Ishikawa (cell line): Measurements from ENCODE around the gene FOXK1.

ENCODE experiments used
- CEBPB ChIP-seq: IDR thresholded peaks from 2 replicates; pipeline ENCODE4 v1.6.1; 2012
- CREB1 ChIP-seq: IDR thresholded peaks from 2 replicates; pipeline ENCODE4 v1.6.1; 2012; ENCODE audit warnings: low read depth
- EGR1 ChIP-seq: IDR thresholded peaks from 2 replicates; pipeline ENCODE4 v1.6.1; 2012
- EP300 ChIP-seq: IDR thresholded peaks from 2 replicates; pipeline ENCODE4 v1.6.1; 2012; ENCODE audit warnings: borderline replicate concordance
- FOXM1 ChIP-seq: IDR thresholded peaks from 2 replicates; pipeline ENCODE4 v1.6.1; 2012; ENCODE audit warnings: low read depth, borderline replicate concordance
- NFIC ChIP-seq: IDR thresholded peaks from 2 replicates; pipeline ENCODE4 v1.6.1; 2012
- RAD21 ChIP-seq: IDR thresholded peaks from 2 replicates; pipeline ENCODE4 v1.6.1; 2012; ENCODE audit warnings: low read depth
- TAF1 ChIP-seq: IDR thresholded peaks from 2 replicates; pipeline ENCODE4 v1.6.1; 2012; ENCODE audit warnings: low read depth, mild to moderate bottlenecking
- TCF12 ChIP-seq: IDR thresholded peaks from 2 replicates; pipeline ENCODE4 v1.6.1; 2012; ENCODE audit warnings: low read depth
- TEAD4 ChIP-seq: IDR thresholded peaks from 2 replicates; pipeline ENCODE4 v1.6.1; 2012
- YY1 ChIP-seq: IDR thresholded peaks from 2 replicates; pipeline ENCODE4 v1.6.1; 2012; ENCODE audit warnings: low read depth
- ZBTB7A ChIP-seq: IDR thresholded peaks from 2 replicates; pipeline ENCODE4 v1.6.1; 2012; ENCODE audit warnings: low read depth
- TF ChIP-seq, protein P1 (sequence below): IDR thresholded peaks from 2 replicates; pipeline ENCODE4 v1.6.1; 2012; ENCODE audit warnings: low read depth, mild to moderate bottlenecking
- TF ChIP-seq, protein P2 (sequence below): IDR thresholded peaks from 2 replicates; pipeline ENCODE4 v1.6.1; 2012
- TF ChIP-seq, protein P3 (sequence below): IDR thresholded peaks from 2 replicates; pipeline ENCODE4 v1.6.1; 2012

The FOXK1 gene

GRCh38 chr7:4702961-4703512, 20.9 kb downstream of the FOXK1 start:
- no peak for TF ChIP-seq TEAD4
- TF ChIP-seq NFIC = no peak
- TF ChIP-seq TAF1 = no peak
- TF ChIP-seq TCF12 = no peak
- TF ChIP-seq CREB1 = no peak
- no peak for TF ChIP-seq CEBPB
- no peak for TF ChIP-seq FOXM1
- no peak for TF ChIP-seq ZBTB7A
- no peak for TF ChIP-seq EGR1
- no peak for TF ChIP-seq EP300
- no peak for TF ChIP-seq RAD21
- no peak for TF ChIP-seq YY1
- TF ChIP-seq, protein P1, sequence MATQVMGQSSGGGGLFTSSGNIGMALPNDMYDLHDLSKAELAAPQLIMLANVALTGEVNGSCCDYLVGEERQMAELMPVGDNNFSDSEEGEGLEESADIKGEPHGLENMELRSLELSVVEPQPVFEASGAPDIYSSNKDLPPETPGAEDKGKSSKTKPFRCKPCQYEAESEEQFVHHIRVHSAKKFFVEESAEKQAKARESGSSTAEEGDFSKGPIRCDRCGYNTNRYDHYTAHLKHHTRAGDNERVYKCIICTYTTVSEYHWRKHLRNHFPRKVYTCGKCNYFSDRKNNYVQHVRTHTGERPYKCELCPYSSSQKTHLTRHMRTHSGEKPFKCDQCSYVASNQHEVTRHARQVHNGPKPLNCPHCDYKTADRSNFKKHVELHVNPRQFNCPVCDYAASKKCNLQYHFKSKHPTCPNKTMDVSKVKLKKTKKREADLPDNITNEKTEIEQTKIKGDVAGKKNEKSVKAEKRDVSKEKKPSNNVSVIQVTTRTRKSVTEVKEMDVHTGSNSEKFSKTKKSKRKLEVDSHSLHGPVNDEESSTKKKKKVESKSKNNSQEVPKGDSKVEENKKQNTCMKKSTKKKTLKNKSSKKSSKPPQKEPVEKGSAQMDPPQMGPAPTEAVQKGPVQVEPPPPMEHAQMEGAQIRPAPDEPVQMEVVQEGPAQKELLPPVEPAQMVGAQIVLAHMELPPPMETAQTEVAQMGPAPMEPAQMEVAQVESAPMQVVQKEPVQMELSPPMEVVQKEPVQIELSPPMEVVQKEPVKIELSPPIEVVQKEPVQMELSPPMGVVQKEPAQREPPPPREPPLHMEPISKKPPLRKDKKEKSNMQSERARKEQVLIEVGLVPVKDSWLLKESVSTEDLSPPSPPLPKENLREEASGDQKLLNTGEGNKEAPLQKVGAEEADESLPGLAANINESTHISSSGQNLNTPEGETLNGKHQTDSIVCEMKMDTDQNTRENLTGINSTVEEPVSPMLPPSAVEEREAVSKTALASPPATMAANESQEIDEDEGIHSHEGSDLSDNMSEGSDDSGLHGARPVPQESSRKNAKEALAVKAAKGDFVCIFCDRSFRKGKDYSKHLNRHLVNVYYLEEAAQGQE = no peak
- TF ChIP-seq, protein P2, sequence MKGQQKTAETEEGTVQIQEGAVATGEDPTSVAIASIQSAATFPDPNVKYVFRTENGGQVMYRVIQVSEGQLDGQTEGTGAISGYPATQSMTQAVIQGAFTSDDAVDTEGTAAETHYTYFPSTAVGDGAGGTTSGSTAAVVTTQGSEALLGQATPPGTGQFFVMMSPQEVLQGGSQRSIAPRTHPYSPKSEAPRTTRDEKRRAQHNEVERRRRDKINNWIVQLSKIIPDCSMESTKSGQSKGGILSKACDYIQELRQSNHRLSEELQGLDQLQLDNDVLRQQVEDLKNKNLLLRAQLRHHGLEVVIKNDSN = no peak
- TF ChIP-seq, protein P3, sequence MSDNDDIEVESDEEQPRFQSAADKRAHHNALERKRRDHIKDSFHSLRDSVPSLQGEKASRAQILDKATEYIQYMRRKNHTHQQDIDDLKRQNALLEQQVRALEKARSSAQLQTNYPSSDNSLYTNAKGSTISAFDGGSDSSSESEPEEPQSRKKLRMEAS = no peak

DNA sequence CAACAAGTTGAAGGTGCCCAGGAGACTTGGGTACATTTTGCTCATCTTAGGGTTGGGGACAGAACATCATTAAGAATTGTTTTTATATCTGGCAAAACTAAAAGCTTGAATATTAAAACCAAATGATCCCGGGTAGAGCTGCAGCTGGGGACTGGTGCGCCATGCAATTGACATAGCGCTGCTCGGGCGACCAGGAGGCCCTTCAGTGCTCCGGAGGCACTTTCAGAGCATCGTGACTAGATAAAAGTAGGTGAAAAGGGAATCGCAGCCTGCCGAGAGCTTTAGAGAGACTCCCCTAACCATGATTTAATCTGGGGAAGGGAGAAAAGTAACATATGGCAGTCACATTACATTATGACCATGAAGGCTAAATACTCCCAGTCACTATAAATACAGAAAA, 21.4 kb downstream of the FOXK1 start:
- no peak for TF ChIP-seq RAD21
- no peak for TF ChIP-seq ZBTB7A
- TF ChIP-seq EGR1 = no peak
- TF ChIP-seq CEBPB = no peak
- TF ChIP-seq TAF1 = no peak
- TF ChIP-seq CREB1 = no peak
- TF ChIP-seq TCF12 = no peak
- TF ChIP-seq TEAD4 = no peak
- no peak for TF ChIP-seq NFIC
- no peak for TF ChIP-seq YY1
- TF ChIP-seq, protein P3 = no peak
- TF ChIP-seq, protein P2 = no peak
- no peak for TF ChIP-seq FOXM1
- TF ChIP-seq, protein P1 = no peak
- TF ChIP-seq EP300 = no peak

- TF ChIP-seq CEBPB (no peak), EGR1 (no peak)
- TF ChIP-seq, protein P1 = no peak
Measured at GRCh38 chr7:4706384-4707216, 24.5 kb downstream of the FOXK1 start.

DNA sequence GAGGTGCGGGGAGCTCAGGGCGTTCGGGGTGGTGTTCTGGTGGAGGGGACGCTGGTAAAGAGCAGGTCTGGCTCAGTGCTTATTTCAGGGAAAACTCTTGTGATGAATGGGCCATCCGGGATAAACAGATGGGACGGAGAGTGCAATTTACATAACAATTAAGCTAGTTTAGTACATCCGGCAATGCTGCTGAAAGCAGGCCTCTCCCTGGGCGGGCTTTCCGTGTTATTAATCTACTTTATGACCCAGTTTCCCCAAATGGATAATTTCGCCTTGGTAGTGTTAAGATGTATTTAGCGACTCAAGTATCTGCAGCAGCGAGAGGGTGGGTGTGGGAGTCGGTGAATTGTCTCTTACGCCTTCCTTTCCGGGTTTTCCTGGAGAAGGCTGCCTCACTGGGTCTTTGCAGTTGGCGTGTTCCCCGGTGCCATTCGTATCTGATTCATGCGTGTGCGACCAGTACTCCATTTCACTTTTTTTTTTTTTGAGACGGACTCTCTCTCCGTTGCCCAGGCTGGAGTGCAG, 25.2 kb downstream of the FOXK1 start:
- TF ChIP-seq CREB1 (no peak), NFIC (no peak), EP300 (no peak), RAD21 (no peak), TCF12 (no peak), FOXM1 (no peak), ZBTB7A (no peak), TAF1 (no peak), YY1 (no peak), EGR1 (no peak), CEBPB (no peak), TEAD4 (no peak)
- TF ChIP-seq, protein P2 = no peak
- TF ChIP-seq, protein P1 = no peak
- TF ChIP-seq, protein P3 = no peak
